ENCODE results near the gene A3GALT2. TPM values are rescaled to one million over a fixed set of nuclear protein-coding genes. Genes with fewer than 3 reads are reported as not detected.

A3GALT2 gene
- total and polyA plus RNA-seq, 12 donors, result 0.25 TPM; not detected in 11

DNA sequence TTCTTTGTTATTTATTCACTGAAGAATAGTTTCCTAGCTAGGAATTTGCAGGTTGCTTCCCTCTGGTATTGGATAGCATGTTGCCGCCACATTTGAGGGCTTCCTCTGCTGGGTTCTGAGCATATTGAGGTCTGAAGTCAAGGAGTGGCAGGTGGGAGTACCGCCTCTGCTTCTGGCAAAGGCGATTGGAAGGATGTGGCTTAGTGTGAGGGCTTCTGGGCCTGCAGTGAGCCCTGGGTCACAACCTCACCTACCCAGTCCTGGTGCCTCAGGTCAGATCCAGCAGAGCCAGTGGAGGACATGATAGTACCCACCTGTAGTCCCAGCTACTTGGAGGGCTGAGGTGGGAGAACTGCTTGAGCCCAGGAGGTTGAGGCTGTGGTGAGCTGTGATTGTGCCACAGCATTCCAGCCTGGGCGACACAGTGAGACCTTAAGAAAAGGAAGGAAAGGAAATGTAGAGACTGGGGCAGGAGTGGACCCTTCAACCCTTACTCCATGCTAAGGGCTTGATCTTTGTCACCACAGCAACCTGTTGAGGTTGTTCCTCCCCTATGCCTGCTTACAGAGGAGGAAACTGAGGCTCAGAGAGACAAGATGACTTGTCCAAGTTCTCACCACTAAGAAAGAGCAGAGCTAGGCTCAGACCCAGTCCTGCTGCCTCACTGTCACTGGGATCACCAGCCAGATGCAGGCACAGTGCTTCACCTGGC, 22.8 kb downstream of the A3GALT2 start:
- intact Hi-C loops (cut with DNase I), result loop anchor here (1.0 to 10.0 kb wide), 13 partner anchors 49 to 317 kb away; partner anchors contain the start of gene ZSCAN20 (in 1 of the 10)
- Histone ChIP-seq H3K36me3 (peaks cover 0 to 74% (median 27%) of the 10 kb centered on the region in 9 donors), H3K4me3 (no peak overlapping the region), H3K4me1 (peaks cover 0 to 42% (median 27%) of the 10 kb centered on the region in 9 donors), H3K27ac (peak overlapping the region in 3 of 10 donors; percentile 16 to 46 (median 38)), H3K9me3 (peaks cover 0 to 3% (median 0%) of the 10 kb centered on the region in 11 donors), H3K27me3 (no peaks in the 10 kb centered on the region)
- TF ChIP-seq, protein P1, sequence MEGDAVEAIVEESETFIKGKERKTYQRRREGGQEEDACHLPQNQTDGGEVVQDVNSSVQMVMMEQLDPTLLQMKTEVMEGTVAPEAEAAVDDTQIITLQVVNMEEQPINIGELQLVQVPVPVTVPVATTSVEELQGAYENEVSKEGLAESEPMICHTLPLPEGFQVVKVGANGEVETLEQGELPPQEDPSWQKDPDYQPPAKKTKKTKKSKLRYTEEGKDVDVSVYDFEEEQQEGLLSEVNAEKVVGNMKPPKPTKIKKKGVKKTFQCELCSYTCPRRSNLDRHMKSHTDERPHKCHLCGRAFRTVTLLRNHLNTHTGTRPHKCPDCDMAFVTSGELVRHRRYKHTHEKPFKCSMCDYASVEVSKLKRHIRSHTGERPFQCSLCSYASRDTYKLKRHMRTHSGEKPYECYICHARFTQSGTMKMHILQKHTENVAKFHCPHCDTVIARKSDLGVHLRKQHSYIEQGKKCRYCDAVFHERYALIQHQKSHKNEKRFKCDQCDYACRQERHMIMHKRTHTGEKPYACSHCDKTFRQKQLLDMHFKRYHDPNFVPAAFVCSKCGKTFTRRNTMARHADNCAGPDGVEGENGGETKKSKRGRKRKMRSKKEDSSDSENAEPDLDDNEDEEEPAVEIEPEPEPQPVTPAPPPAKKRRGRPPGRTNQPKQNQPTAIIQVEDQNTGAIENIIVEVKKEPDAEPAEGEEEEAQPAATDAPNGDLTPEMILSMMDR (IDR thresholded peaks at IDR 0.05), result no peak
- DNase-seq (no peak), ATAC-seq (no peak)
- WGBS, 2 donors, result 90 to 98% methylated on average over 4 of the region's 4 CpGs

DNA sequence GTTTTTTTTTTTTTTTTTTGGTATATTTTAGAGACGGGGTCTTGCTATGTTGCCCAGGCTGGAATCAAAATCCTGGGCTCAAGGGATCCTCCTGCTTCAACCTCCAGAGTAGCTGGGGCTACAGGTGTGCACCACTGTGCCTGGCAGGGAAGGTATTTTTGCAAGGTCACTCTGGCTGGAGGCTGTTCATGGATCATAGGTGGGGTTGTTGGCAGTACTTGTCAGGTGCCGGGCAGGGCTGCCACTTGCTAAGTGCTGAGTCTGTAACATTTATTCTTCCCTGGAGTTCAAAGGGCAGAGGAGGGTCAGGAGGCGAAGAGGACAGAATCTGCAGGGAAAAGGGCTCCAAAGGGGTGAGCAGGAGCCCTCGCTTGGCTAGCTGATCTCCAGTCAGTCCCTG, 24.1 kb downstream of the A3GALT2 start:
- Histone ChIP-seq H3K9me3 (peaks cover 0 to 3% (median 0%) of the 10 kb centered on the region in 11 donors), H3K27ac (no peak overlapping the region), H3K4me3 (no peak overlapping the region), H3K36me3 (peaks cover 0 to 79% (median 27%) of the 10 kb centered on the region in 9 donors), H3K27me3 (no peaks in the 10 kb centered on the region), H3K4me1 (peaks cover 0 to 34% (median 27%) of the 10 kb centered on the region in 9 donors)
- no peak for ATAC-seq
- TF ChIP-seq, protein P1 (IDR thresholded peaks at IDR 0.05), result no peak
- no peak for DNase-seq
- intact Hi-C loops (cut with DNase I), result loop anchor here in 9 of 10 donors (2.0 to 10.0 kb wide), 12 partner anchors 50 to 318 kb away; partner anchors contain the start of gene ZSCAN20 (in 1 of the 9)
- WGBS, 2 donors, result 92 to 97% methylated on average over 4 of the region's 4 CpGs

DNA sequence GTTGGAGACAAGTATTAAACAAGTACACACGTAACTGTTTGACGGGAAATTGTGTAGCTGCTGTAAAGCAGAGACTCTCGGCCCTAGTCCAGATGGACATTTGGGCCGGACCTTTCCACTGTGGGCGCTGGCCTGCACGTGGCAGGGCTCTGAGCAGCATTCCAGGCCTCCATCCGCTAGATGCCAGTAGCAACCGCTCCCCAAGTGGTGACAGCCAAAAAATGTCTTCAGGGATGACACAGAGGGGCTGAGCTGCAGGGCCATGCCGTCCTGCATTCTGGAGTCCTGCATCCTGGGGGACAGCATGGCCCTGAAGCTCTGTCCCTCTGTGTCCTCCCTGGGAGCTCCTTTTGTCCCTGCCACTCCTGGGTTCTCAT, 24.8 kb downstream of the A3GALT2 start:
- no peaks in the 10 kb centered on the region for H3K9me3 ChIP-seq
- H3K4me1 ChIP-seq, result peaks cover 0 to 32% (median 22%) of the 10 kb centered on the region in 9 donors
- WGBS, 2 donors, result 78 to 81% methylated on average over 9 of the region's 9 CpGs
- H3K27me3 ChIP-seq, result no peaks in the 10 kb centered on the region
- DNase-seq (no peak), ATAC-seq (peak in 3 of 8 donors; percentile 11 to 14 (median 11))
- H3K36me3 ChIP-seq, result peaks cover 0 to 79% (median 27%) of the 10 kb centered on the region in 9 donors
- no peak overlapping the region for H3K4me3 ChIP-seq
- TF ChIP-seq, protein P1 (IDR thresholded peaks at IDR 0.05), result no peak
- H3K27ac ChIP-seq, result peak overlapping the region in 3 of 10 donors; percentile 15 to 24 (median 15)
- intact Hi-C loops (cut with DNase I), result loop anchor here in 9 of 10 donors (2.0 to 10.0 kb wide), 12 partner anchors 51 to 319 kb away; partner anchors contain the start of gene ZSCAN20 (in 1 of the 9)

DNA sequence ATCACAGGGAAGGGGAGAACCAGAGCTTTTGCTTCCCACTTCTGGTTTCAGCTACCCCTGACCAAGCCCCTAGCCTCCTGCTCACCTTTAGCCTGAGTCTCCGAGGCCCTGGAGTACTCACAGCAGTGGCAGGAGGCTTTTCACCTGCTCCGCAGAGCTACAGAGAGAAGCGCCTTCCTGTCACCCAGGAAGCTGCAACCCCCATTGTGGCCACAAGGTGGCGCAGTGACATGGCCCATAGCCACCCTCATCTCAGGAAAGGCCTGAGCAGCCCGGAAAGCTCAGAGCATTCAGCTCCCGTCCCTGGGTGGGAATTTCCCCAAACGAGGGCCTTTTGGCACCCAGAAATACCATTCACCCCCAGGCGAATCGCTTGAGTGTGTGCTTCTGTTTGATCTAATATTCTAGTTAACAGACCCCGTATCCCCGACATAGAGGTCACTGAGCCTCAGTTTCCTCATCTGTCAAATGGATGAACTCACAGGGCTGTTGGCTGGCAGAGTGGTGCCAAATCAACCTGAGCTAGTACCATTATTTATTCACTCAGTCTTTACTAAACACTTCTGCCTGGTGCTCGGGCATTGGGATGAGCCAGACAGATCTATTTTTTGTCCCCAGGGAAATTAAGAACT, 25.3 kb downstream of the A3GALT2 start:
- peak; percentile 85 to 89 for DNase-seq
- Histone ChIP-seq H3K4me1 (peaks cover 0 to 27% (median 17%) of the 10 kb centered on the region in 9 donors), H3K4me3 (no peak overlapping the region), H3K9me3 (no peaks in the 10 kb centered on the region), H3K27me3 (no peaks in the 10 kb centered on the region), H3K27ac (peak overlapping the region in 4 of 10 donors; percentile 13 to 24 (median 15)), H3K36me3 (peaks cover 0 to 79% (median 27%) of the 10 kb centered on the region in 9 donors)
- ATAC-seq, result peak; percentile 73 to 93 (median 84)
- TF ChIP-seq, protein P1 (IDR thresholded peaks at IDR 0.05), result peak; percentile 88 to 99 (median 96)
- intact Hi-C loops (cut with DNase I), result loop anchor here (1.0 to 10.0 kb wide), 16 partner anchors 52 to 319 kb away; partner anchors contain the start of gene ZSCAN20 (in 1 of the 10)
- WGBS, 2 donors, result 39 to 45% methylated on average over 12 of the region's 12 CpGs
